Right lobe of liver (tissue), 4 donors: ENCODE results near the gene APBB2.

Source experiments
- POLR2A ChIP-seq: fragments of 450-650 bp; IDR thresholded peaks from one replicate; pipeline ENCODE4 v1.6.1; 2017; ENCODE audit warnings: antibody characterized with exemption, mild to moderate bottlenecking
- TF ChIP-seq, protein P1 (sequence below), 4 donors: fragments of 200-600 bp in 3 of 4; fragments of 450-650 bp in 1 of 4; IDR thresholded peaks; one replicate each; pipeline versions ENCODE4 v1.5.1 to v1.8.0; 2016 to 2022; ENCODE audit warnings: antibody characterized with exemption in 4 of 4, mild to moderate bottlenecking in 2 of 4
- donor health status: DM: no; HTN: no; CAD: no.
- donor health status: DM: no; HTN: no; CAD: no.
- donor health status: DM: no; HTN: yes; CAD: no.

DNA sequence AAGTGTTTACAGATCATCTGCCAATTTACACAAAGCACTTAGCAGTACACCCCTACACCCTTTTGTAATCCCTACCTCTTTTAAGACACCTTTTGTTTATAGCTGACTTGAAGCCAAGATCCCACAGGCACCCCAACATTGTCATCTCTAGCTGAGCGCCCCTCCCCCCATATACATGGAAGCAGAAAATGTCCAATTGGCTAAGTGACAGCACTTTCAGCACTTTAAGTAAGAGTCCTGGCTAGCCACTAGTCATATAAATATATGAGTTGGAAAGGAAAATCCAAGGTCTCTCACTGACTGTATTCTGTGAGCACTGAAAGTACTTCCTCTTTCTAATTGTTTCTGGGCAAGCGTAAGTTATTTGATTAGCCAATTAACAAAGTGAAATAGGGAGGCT is 356.4 kb downstream of the APBB2 start:
- TF ChIP-seq, protein P1, sequence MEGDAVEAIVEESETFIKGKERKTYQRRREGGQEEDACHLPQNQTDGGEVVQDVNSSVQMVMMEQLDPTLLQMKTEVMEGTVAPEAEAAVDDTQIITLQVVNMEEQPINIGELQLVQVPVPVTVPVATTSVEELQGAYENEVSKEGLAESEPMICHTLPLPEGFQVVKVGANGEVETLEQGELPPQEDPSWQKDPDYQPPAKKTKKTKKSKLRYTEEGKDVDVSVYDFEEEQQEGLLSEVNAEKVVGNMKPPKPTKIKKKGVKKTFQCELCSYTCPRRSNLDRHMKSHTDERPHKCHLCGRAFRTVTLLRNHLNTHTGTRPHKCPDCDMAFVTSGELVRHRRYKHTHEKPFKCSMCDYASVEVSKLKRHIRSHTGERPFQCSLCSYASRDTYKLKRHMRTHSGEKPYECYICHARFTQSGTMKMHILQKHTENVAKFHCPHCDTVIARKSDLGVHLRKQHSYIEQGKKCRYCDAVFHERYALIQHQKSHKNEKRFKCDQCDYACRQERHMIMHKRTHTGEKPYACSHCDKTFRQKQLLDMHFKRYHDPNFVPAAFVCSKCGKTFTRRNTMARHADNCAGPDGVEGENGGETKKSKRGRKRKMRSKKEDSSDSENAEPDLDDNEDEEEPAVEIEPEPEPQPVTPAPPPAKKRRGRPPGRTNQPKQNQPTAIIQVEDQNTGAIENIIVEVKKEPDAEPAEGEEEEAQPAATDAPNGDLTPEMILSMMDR (IDR thresholded peaks at IDR 0.05): no peak
- TF ChIP-seq POLR2A: no peak
